ENCODE data around the gene PFKFB2. TPM values are rescaled to one million over a fixed set of nuclear protein-coding genes. Genes with fewer than 3 reads are reported as not detected.

PFKFB2 gene
- total RNA-seq, 1 donor from 2014 or later: 10.0 TPM

- H3K4me1 Mint-ChIP-seq: no peaks in the 10 kb centered on the region
- Histone ChIP-seq H2AFZ (replicated peaks) (no peak overlapping the region), H3K9ac (no peak overlapping the region), H3K4me3 (no peak overlapping the region), H3K4me2 (no peak overlapping the region), H3K4me1 (no peaks in the 10 kb centered on the region), H3K36me3 (no peaks in the 10 kb centered on the region), H3K27me3 (no peaks in the 10 kb centered on the region), H3K9me3 (ENCODE audit: low read depth) (no peaks in the 10 kb centered on the region), H4K20me1 (ENCODE audit: low read depth) (no peaks in the 10 kb centered on the region), H3K79me2 (ENCODE audit: low read depth) (no peaks in the 10 kb centered on the region), H3F3A (ENCODE audit: low read depth) (no peaks in the 10 kb centered on the region), H3K27ac (no peak overlapping the region)
- TF ChIP-seq, protein P1, sequence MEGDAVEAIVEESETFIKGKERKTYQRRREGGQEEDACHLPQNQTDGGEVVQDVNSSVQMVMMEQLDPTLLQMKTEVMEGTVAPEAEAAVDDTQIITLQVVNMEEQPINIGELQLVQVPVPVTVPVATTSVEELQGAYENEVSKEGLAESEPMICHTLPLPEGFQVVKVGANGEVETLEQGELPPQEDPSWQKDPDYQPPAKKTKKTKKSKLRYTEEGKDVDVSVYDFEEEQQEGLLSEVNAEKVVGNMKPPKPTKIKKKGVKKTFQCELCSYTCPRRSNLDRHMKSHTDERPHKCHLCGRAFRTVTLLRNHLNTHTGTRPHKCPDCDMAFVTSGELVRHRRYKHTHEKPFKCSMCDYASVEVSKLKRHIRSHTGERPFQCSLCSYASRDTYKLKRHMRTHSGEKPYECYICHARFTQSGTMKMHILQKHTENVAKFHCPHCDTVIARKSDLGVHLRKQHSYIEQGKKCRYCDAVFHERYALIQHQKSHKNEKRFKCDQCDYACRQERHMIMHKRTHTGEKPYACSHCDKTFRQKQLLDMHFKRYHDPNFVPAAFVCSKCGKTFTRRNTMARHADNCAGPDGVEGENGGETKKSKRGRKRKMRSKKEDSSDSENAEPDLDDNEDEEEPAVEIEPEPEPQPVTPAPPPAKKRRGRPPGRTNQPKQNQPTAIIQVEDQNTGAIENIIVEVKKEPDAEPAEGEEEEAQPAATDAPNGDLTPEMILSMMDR (IDR thresholded peaks at IDR 0.05): no peak
- no peak for TF ChIP-seq EZH2phosphoT487 (IDR thresholded peaks at IDR 0.05)
- TF ChIP-seq EZH2 (IDR thresholded peaks at IDR 0.05): no peak
- H3K27ac Mint-ChIP-seq: no peak overlapping the region
- DNase-seq (ENCODE audit: low spot score): no peak
- no peaks in the 10 kb centered on the region for H3K9me3 Mint-ChIP-seq
- H3K36me3 Mint-ChIP-seq: no peaks in the 10 kb centered on the region
- H3K27me3 Mint-ChIP-seq (ENCODE audit: insufficient read depth, low read depth): no peaks in the 10 kb centered on the region
- H3K4me3 Mint-ChIP-seq: no peak overlapping the region
Observed at GRCh38 chr1:207109004-207109403, 55.9 kb downstream of the PFKFB2 start.

- Histone ChIP-seq H3K4me3 (no peak overlapping the region), H3K36me3 (no peaks in the 10 kb centered on the region), H3F3A (ENCODE audit: low read depth) (no peaks in the 10 kb centered on the region), H3K9ac (no peak overlapping the region), H3K4me1 (no peaks in the 10 kb centered on the region), H3K27me3 (no peaks in the 10 kb centered on the region), H3K9me3 (ENCODE audit: low read depth) (no peaks in the 10 kb centered on the region), H3K79me2 (ENCODE audit: low read depth) (no peaks in the 10 kb centered on the region), H3K4me2 (no peak overlapping the region), H3K27ac (no peak overlapping the region), H2AFZ (replicated peaks) (no peak overlapping the region), H4K20me1 (ENCODE audit: low read depth) (no peaks in the 10 kb centered on the region)
- H3K4me3 Mint-ChIP-seq: no peak overlapping the region
- no peaks in the 10 kb centered on the region for H3K27me3 Mint-ChIP-seq (ENCODE audit: insufficient read depth, low read depth)
- no peaks in the 10 kb centered on the region for H3K9me3 Mint-ChIP-seq
- no peaks in the 10 kb centered on the region for H3K36me3 Mint-ChIP-seq
- H3K4me1 Mint-ChIP-seq: no peaks in the 10 kb centered on the region
- no peak for DNase-seq (ENCODE audit: low spot score)
- TF ChIP-seq, protein P1 (IDR thresholded peaks at IDR 0.05): no peak
- TF ChIP-seq EZH2 (IDR thresholded peaks at IDR 0.05) (no peak), EZH2phosphoT487 (IDR thresholded peaks at IDR 0.05) (no peak)
- H3K27ac Mint-ChIP-seq: no peak overlapping the region
Observed at GRCh38 chr1:207112616-207113296, 59.7 kb downstream of the PFKFB2 start.

DNA sequence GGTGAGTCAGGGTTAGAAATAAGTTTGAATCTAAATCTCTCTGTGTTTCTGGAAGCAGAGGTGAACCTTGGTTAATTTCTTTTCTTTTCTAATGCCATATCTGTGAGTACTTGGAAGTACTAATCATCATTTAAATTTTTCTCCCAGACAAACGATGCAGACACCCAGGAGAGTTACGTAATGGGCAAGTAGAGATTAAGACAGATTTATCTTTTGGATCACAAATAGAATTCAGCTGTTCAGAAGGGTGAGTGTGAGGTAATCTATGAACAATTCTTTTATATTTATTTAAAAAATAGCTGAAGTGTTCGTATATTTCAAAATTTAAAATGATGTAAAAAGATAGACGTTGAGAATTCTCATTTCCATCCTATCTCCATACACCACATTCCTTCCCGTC lies 62.2 kb downstream of the PFKFB2 start:
- Mint-ChIP-seq H3K4me3 (no peak overlapping the region), H3K27me3 (ENCODE audit: insufficient read depth, low read depth) (no peaks in the 10 kb centered on the region), H3K27ac (no peak overlapping the region), H3K4me1 (no peaks in the 10 kb centered on the region), H3K9me3 (no peaks in the 10 kb centered on the region), H3K36me3 (no peaks in the 10 kb centered on the region)
- Histone ChIP-seq H3K27me3 (no peaks in the 10 kb centered on the region), H4K20me1 (ENCODE audit: low read depth) (no peaks in the 10 kb centered on the region), H3K9ac (no peak overlapping the region), H3K4me1 (no peaks in the 10 kb centered on the region), H3K27ac (no peak overlapping the region), H3F3A (ENCODE audit: low read depth) (no peaks in the 10 kb centered on the region), H3K4me2 (no peak overlapping the region), H2AFZ (replicated peaks) (no peak overlapping the region), H3K9me3 (ENCODE audit: low read depth) (no peaks in the 10 kb centered on the region), H3K79me2 (ENCODE audit: low read depth) (no peaks in the 10 kb centered on the region), H3K36me3 (no peaks in the 10 kb centered on the region), H3K4me3 (no peak overlapping the region)
- TF ChIP-seq, protein P1 (IDR thresholded peaks at IDR 0.05): no peak
- no peak for TF ChIP-seq EZH2 (IDR thresholded peaks at IDR 0.05)
- no peak for DNase-seq (ENCODE audit: low spot score)

All from neural progenitor cell (in vitro differentiated cells).